GM18867 (cell line): ENCODE data around the gene ZSCAN12.

Experiments
- ATAC-seq: cut with Tn5 transposase; IDR thresholded peaks from one replicate; pipeline ENCODE4 v1.9.1; 2021; ENCODE audit warnings: mild to moderate bottlenecking, moderate library complexity; ENCODE audit not compliant: unreplicated experiment

The ZSCAN12 gene

DNA sequence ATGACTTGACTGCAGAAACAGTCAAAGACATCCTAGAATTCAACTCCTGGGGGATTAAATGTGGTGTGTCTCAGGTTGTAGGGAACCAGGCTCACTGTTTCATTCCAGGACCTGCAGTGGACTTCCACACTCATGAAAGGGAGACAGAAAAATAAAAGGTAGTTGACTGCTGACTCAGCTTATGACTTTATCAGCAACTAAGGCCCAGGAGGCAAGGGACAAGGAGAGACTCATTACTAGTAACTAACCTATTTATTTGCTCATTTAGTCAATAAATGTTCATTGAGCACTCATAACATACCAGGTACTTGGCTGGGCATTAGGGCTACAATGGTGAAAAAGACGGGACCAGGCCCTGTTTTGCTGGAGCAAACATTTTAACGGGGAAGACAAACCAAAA, 66.5 kb downstream of the ZSCAN12 start:
- ATAC-seq: no peak

DNA sequence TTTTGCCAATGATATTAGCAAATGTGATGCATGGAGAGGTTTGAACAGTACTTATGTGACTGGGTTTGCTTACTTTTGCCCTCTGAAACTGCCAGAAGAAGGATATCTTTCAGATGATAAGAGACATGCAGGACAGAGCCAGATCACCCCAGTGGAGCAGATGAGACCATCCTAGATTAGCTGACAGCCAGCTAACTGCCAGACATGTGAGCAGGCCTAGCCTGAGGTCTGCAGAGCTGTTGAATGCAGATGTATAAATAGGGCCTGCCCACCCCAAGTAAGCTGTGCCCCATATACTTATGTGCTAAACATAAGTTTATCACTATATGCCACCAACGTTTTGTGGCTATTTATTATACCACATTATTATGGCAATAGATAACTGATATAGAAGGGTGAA, 69.5 kb downstream of the ZSCAN12 start:
- no peak for ATAC-seq
